ENCODE data around the gene FGF12. TPM values are rescaled to one million over a fixed set of nuclear protein-coding genes. Genes with fewer than 3 reads are reported as not detected.

FGF12 gene
- total RNA-seq, 1 donor from 2014 or later = 3.9 TPM

- no peak for TF ChIP-seq CTCF (IDR thresholded peaks at IDR 0.05)
- Histone ChIP-seq H3K4me3 (peak overlapping the region; percentile 53), H3K27me3 (ENCODE audit: low read depth) (peaks cover 41% of the 10 kb centered on the region), H3K36me3 (no peaks in the 10 kb centered on the region), H3K27ac (peak overlapping the region; percentile 67), H3K9me3 (no peaks in the 10 kb centered on the region), H3K4me1 (peaks cover 5% of the 10 kb centered on the region)
- intact Hi-C loops (cut with DNase I) = no loop called here
- no peak for DNase-seq
- ATAC-seq = peak in 1 of 2 donors; percentile 18
Observed at GRCh38 chr3:192408647-192409200, 318.6 kb downstream of the FGF12 start.

- Histone ChIP-seq H3K9me3 (no peaks in the 10 kb centered on the region), H3K36me3 (no peaks in the 10 kb centered on the region), H3K4me1 (peaks cover 5% of the 10 kb centered on the region), H3K27me3 (ENCODE audit: low read depth) (peaks cover 41% of the 10 kb centered on the region), H3K27ac (peak overlapping the region; percentile 8), H3K4me3 (peak overlapping the region; percentile 53)
- no peak for TF ChIP-seq CTCF (IDR thresholded peaks at IDR 0.05)
- intact Hi-C loops (cut with DNase I) = no loop called here
- ATAC-seq = peak; percentile 25 to 34
- DNase-seq = no peak
Observed at GRCh38 chr3:192408007-192408646, 319.2 kb downstream of the FGF12 start.

DNA sequence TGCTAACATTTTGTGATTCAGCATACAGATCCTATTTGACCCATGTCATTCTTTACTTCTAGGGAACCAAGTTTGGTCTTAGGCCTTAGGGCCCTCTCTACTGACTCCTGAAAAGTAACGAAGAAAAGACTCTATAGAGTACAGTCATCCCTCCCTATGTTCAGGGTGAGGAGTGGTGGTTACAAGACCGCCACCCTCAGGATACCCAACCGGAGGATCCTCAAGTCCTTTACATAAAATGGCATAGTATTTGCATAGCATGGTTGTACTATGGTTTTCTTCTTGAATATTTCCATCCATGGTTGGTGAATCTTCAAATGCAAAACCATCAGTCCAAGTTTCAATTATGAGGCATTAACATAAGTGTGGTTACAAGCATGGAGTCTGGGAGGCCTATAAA, 327.6 kb downstream of the FGF12 start:
- Histone ChIP-seq H3K36me3 (no peaks in the 10 kb centered on the region), H3K27ac (no peak overlapping the region), H3K9me3 (no peaks in the 10 kb centered on the region), H3K4me1 (no peaks in the 10 kb centered on the region), H3K4me3 (no peak overlapping the region), H3K27me3 (ENCODE audit: low read depth) (no peaks in the 10 kb centered on the region)
- no peak for ATAC-seq
- intact Hi-C loops (cut with DNase I) = no loop called here
- no peak for DNase-seq
- TF ChIP-seq CTCF (IDR thresholded peaks at IDR 0.05) = no peak

DNA sequence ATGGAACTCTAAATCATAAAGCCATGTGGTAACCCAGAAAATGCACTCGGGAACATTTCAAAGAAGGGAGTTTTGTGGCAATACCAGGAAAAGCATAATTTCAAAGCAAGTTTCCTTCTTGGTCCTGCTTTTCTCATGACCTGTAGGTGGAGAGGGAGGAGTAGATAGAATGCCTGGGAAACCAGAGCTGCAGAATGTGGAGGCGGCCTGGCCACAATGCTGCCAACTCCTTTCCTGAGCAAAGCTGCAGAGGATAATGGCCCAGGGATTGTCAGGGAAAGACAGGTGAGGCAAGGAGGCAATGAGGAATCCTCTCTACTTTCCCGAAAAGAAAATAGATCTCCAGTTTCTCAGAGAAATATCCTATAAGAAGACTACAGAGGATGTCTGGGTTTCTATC, 330.3 kb downstream of the FGF12 start:
- no peak for TF ChIP-seq CTCF (IDR thresholded peaks at IDR 0.05)
- H3K4me3 ChIP-seq = no peak overlapping the region
- H3K27me3 ChIP-seq (ENCODE audit: low read depth) = no peaks in the 10 kb centered on the region
- no peak overlapping the region for H3K27ac ChIP-seq
- ATAC-seq = no peak
- H3K9me3 ChIP-seq = no peaks in the 10 kb centered on the region
- no peak for DNase-seq
- intact Hi-C loops (cut with DNase I) = no loop called here
- no peaks in the 10 kb centered on the region for H3K4me1 ChIP-seq
- H3K36me3 ChIP-seq = no peaks in the 10 kb centered on the region

GRCh38 chr3:192395506-192395905, 331.8 kb downstream of the FGF12 start:
- intact Hi-C loops (cut with DNase I) = no loop called here
- no peak for TF ChIP-seq CTCF (IDR thresholded peaks at IDR 0.05)
- no peak for DNase-seq
- Histone ChIP-seq H3K4me1 (no peaks in the 10 kb centered on the region), H3K27me3 (ENCODE audit: low read depth) (no peaks in the 10 kb centered on the region), H3K36me3 (no peaks in the 10 kb centered on the region), H3K27ac (no peak overlapping the region), H3K9me3 (no peaks in the 10 kb centered on the region), H3K4me3 (no peak overlapping the region)
- ATAC-seq = no peak
